ENCODE measurements around the gene TKT. TPM values are rescaled to one million over a fixed set of nuclear protein-coding genes. Genes with fewer than 3 reads are reported as not detected.

The TKT gene
- total RNA-seq, 1 experiment from 2014 or later, result 650 TPM

DNA sequence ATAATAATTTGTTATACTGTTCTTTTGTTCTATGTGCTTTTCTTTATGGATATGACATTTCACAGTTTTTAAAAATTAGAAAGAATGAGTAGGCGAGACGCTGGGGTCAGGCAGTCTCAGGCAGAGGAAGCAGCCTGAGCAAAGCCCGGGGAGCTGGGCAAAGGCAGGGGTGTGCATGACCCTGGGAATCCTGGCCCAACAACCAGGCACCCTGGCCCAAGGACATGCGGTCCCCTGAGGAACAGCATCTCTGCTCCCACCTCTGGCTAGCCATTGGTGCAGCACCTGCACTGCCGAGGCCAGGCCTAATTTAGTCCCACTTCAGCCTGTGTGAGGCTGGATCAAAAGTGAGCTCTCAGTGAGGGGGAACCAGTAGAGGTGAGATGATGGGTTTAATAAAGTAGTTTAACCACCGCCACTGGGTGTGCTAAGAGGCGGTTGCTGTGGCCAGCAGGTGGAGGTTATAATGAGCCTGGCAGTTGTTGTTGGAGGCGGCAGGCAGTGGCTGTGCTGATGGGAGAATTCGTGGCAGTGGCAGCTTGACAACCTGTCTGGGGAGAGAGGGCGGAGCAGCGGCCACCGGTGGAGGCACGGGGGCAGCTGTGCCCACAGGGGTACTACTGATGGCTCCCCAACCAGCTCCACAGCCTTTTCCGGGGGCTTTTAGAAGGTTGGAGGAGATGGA, 53.3 kb downstream of the TKT start:
- Histone ChIP-seq H3K4me2 (ENCODE audit: insufficient read depth, insufficient read length, low read length) (no peak overlapping the region), H3T11ph (ENCODE audit: low read length) (no peak overlapping the region), H2AK5ac (ENCODE audit: insufficient read length, low read length) (no peak overlapping the region), H3K23me2 (ENCODE audit: insufficient read length, low read depth, low read length, poor library complexity, severe bottlenecking) (no peaks in the 10 kb centered on the region), H2BK15ac (ENCODE audit: low read depth, low read length) (no peak overlapping the region), H3K4ac (ENCODE audit: low read depth, low read length) (no peak overlapping the region; the same call in 1 of the 2 replicates), H4K8ac (replicated peaks; ENCODE audit: insufficient read length, low read depth, low read length) (no peak overlapping the region), H2BK5ac (ENCODE audit: insufficient read length, low read length) (no peak overlapping the region), H3K4me1 (ENCODE audit: insufficient read depth, low read length) (no peaks in the 10 kb centered on the region), H4K5ac (ENCODE audit: insufficient read length, low read depth, low read length) (no peak overlapping the region), H3K18ac (ENCODE audit: insufficient read length, low read depth, low read length) (no peak overlapping the region), H3K9me3 (ENCODE audit: control insufficient read depth, low read depth, low read length) (no peaks in the 10 kb centered on the region), H3K14ac (ENCODE audit: insufficient read depth, low read length) (peak overlapping the region; percentile 78; the same call in 1 of the 2 replicates), H3K79me2 (ENCODE audit: insufficient read depth, low read length) (no peaks in the 10 kb centered on the region), H2AFZ (ENCODE audit: low read length) (no peak overlapping the region), H3K27me3 (ENCODE audit: insufficient read depth, low read length) (no peaks in the 10 kb centered on the region), H2BK12ac (ENCODE audit: insufficient read length, low read depth, low read length) (no peak overlapping the region), H3K56ac (ENCODE audit: insufficient read length, low read depth, low read length) (no peak overlapping the region), H2BK120ac (ENCODE audit: low read depth, low read length, poor library complexity, severe bottlenecking) (no peak overlapping the region), H3K9ac (ENCODE audit: extremely low read depth, insufficient read length, low read length) (no peak overlapping the region), H4K91ac (ENCODE audit: insufficient read length, low read depth, low read length) (no peak overlapping the region), H4K20me1 (ENCODE audit: control insufficient read depth, insufficient read depth, insufficient read length) (no peaks in the 10 kb centered on the region), H2BK20ac (ENCODE audit: low read depth, low read length, poor library complexity, severe bottlenecking) (no peak overlapping the region), H3K27ac (ENCODE audit: insufficient read length, low read depth, low read length) (no peak overlapping the region), H3K79me1 (ENCODE audit: insufficient read depth, low read depth, low read length, poor library complexity, severe bottlenecking) (no peaks in the 10 kb centered on the region), H3K23ac (ENCODE audit: insufficient read length, low read depth, low read length) (no peak overlapping the region)
- peaks cover 1% of the 10 kb centered on the region; the same call in 1 of the 2 replicates for H3K27me3 Mint-ChIP-seq (ENCODE audit: low read depth)
- peak overlapping the region in 2 of 3 experiments; percentile 16 to 33; a peak in 2 of 7 replicates for H3K27ac Mint-ChIP-seq
- H3K36me3 Mint-ChIP-seq (ENCODE audit: insufficient read depth in 1 of 3, low read depth in 3 of 3), result peaks cover 0 to 4% (median 0%) of the 10 kb centered on the region in 3 experiments; a peak in 1 of 7 replicates
- WGBS (ENCODE audit: extremely low coverage, insufficient read length, low lambda C conversion rate), result no CpG with 5 or more reads among the region's 14 CpGs
- DNase-seq, result no peak
- no peak overlapping the region for H3K4me3 Mint-ChIP-seq
- TF ChIP-seq, protein P1, sequence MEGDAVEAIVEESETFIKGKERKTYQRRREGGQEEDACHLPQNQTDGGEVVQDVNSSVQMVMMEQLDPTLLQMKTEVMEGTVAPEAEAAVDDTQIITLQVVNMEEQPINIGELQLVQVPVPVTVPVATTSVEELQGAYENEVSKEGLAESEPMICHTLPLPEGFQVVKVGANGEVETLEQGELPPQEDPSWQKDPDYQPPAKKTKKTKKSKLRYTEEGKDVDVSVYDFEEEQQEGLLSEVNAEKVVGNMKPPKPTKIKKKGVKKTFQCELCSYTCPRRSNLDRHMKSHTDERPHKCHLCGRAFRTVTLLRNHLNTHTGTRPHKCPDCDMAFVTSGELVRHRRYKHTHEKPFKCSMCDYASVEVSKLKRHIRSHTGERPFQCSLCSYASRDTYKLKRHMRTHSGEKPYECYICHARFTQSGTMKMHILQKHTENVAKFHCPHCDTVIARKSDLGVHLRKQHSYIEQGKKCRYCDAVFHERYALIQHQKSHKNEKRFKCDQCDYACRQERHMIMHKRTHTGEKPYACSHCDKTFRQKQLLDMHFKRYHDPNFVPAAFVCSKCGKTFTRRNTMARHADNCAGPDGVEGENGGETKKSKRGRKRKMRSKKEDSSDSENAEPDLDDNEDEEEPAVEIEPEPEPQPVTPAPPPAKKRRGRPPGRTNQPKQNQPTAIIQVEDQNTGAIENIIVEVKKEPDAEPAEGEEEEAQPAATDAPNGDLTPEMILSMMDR (conservative IDR thresholded peaks at IDR 0.05), result no peak; the same call in 2 of the 3 replicates
- peaks cover 0 to 4% of the 10 kb centered on the region in 2 experiments; a peak in 2 of 5 replicates for H3K9me3 Mint-ChIP-seq
- peaks cover 0 to 4% of the 10 kb centered on the region in 2 experiments; a peak in 2 of 4 replicates for H3K4me1 Mint-ChIP-seq
